Measurements from ENCODE around the gene FBXL22. TPM values are rescaled to one million over a fixed set of nuclear protein-coding genes. Genes with fewer than 3 reads are reported as not detected.
A peak's percentile ranks its signal among the peaks of the same experiment; 100 is the strongest.
"Not testable (repeated sequence)": the region's sequence is repeated elsewhere in the genome, so short reads cannot be mapped to it uniquely, and the experiment has no call there.

Gene FBXL22
- total RNA-seq, 1 experiment from 2014 or later = 0.60 TPM

DNA sequence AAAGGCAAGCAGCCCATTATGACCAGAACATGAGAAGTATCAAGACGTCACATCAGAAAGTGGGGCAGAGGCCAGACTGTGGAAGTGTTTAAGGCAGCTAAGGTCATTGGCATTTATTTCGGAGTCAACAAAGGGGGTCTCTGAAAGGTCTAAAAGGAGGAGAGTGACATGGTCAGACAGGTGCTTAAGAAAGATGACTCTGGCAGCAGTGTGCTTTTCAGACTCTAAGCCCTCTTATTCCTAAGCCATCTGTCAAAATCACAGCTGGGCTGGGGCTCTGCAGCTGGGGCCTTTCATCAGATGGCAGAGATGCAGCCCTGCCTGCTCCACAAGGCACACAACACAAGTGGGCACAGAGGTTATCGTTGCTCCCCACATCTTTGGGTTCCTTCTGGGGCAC is 14.0 kb downstream of the FBXL22 start:
- no peak for DNase-seq (ENCODE audit: low read depth)

GRCh38 chr15:63612300-63612699 is 15.1 kb downstream of the FBXL22 start:
- DNase-seq (ENCODE audit: low read depth) = no peak

- DNase-seq (ENCODE audit: low read depth) = no peak
These were observed 18.7 kb downstream of the FBXL22 start for GRCh38 chr15:63615935-63616334.

GRCh38 chr15:63617147-63617546 is 20.0 kb downstream of the FBXL22 start:
- DNase-seq (ENCODE audit: low read depth) = not testable (repeated sequence)

DNA sequence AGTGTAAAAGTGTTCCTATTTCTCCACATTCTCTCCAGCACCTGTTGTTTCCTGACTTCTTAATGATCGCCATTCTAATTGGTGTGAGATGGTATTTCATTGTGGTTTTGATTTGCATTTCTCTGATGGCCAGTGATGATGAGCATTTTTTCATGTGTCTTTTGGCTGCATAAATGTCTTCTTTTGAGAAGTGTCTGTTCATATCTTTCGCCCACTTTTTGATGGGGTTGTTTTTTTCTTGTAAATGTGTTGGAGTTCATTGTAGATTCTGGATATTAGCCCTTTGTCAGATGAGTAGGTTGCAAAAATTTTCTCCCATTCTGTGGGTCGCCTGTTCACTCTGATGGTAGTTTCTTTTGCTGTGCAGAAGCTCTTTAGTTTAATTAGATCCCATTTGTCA is 20.4 kb downstream of the FBXL22 start:
- not testable (repeated sequence) for DNase-seq (ENCODE audit: low read depth)

DNA sequence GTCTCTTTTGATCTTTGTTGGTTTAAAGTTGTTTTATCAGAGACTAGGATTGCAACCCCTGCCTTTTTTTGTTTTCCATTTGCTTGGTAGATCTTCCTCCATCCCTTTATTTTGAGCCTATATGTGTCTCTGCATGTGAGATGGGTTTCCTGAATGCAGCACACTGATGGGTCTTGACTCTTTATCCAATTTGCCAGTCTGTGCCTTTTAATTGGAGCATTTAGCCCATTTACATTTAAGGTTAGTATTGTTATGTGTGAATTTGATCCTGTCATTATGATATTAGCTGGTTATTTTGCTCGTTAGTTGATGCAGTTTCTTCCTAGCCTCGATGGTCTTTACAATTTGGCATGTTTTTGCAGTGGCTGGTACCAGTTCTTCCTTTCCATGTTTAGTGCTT is 23.6 kb downstream of the FBXL22 start:
- DNase-seq (ENCODE audit: low read depth) = not testable (repeated sequence)

- no peak for DNase-seq (ENCODE audit: low read depth)
These were observed 26.2 kb downstream of the FBXL22 start for GRCh38 chr15:63623232-63623969.

DNA sequence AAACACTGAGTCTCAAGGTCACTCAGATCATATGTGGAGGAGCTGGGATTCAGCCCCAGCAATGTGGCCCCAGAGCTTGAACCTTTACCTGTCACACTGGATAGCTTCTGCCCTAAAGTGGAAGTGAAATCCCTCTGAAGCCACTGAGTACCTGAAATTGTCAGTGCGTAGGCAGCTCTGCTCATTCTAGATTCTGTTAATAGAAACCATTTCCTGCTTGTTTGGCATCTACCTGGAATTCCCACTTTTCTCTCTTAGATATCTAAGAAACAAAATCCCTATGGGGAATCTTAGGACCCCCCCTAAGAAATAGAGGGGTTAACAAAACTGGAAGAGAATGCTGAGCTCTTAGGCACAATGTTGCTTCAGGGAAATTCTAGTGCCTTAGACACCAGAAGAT is 29.8 kb downstream of the FBXL22 start:
- no peak for DNase-seq (ENCODE audit: low read depth)

DNA sequence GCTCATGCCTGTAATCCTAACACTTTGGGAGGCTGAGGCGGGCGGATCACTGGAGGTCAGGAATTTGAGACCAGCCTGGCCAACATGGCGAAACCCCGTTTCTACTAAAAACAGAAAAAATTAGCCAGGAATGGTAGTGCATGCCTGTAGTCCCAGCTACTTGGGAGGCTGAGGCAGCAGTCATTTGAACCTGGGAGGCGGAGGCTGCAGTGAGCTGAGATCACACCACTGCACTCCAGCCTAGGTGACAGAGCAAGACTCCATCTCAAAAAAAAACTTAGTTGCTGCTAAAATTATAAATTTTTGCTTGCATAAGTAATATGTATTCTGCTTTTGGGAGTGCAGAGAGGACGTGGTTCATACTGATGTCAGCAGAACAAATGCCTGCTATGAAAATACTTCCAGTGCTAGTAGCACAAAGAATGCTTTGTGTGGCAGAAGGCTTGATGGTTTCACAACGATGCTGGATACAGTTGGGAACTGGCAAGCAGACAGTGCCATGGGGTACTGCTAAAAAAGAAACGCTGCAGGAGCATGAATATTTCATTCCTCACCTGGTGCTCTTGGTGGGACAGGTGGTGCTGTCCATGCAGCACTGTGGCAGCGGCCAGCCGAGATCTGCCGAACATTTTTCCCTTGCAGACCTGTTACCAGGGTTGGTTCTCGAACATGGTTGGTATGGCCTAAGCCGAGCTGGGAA is 31.1 kb downstream of the FBXL22 start:
- DNase-seq (ENCODE audit: low read depth) = peak; percentile 4

GRCh38 chr15:63630036-63630751 is 33.0 kb downstream of the FBXL22 start:
- no peak for DNase-seq (ENCODE audit: low read depth)

DNA sequence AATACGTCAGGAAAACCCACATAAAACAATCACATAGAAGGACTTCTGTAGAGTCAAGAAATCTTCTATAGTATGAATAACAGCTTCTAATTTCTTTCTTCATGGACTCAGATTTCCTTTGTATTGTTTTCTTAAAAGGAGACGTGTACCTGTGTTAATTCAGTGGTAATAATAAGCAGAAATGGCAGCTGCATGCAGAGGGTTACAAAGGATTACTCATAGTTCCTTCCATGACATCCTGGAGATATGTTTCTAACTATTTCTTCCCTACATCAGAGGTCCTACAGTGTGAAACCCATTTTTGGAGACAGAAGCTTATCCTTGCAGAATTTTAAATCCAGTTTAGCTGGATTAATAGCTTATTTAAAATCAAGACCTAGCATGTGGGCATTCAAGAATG is 36.1 kb downstream of the FBXL22 start:
- no peak for DNase-seq (ENCODE audit: low read depth)

DNA sequence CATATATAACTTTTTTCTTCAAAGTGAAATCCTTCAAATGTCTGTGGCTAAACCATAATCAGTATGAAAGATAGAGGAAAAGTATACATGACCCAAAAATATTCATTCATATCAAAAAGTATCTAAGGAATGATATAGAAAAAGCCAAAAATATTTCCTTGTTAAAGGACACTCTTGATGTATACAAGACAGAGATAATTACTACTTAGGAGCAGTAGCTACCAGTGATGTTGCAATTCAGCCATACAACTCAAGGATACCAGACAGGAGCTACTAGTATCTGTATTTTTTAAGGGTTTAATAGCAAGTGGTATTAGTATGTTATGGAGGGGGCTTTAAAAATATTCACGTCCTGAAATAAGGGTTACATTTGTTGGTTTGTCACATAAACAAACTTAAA is 37.0 kb downstream of the FBXL22 start:
- DNase-seq (ENCODE audit: low read depth) = no peak

DNA sequence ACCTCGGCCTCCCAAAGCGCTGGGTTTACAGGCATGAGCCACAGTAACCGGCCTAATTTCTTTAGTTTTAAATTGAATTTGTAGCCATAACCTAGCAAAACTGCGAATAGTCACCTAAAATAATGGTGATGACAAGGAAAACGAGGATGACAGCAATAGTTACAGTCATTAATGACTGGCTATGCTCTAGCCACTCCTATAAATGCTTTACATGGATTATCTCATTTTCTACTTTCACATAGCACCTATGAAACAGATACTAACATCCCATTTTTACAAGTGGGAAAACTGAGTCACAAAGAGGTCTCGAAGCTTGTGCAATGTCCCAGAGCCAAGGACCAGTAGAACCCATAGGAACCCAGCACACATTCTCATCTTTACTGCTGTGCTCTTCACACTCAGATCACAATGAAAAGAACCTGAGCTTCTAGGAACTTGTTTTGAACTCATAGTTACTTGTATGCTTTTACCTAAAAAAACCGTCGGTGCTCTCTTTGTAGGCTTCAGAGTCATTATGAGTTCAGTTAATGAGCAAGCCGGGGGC is 39.4 kb downstream of the FBXL22 start:
- DNase-seq (ENCODE audit: low read depth) = no peak

DNA sequence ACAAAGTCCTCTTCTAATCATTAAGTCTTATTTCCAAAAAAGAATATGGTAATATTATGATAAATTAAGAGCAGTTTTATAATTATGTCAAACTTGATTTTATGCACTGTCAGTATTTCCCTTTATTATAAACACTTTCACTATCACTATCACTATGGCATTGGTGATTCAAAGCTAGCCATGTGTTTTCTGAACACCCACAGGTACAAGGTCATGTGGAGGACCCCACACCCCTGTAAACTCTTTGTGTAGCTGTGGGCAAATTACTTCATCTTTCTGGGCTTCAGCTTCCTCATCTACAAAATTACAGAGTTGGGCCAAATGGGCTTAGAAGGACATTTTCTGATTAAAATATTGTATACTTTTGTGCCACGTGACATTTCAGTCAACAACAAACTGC is 41.7 kb downstream of the FBXL22 start:
- DNase-seq (ENCODE audit: low read depth) = no peak

- DNase-seq (ENCODE audit: low read depth) = no peak
These were observed 43.0 kb downstream of the FBXL22 start for GRCh38 chr15:63640146-63640545.

Other genes with a start within 250 kb of the FBXL22 start
- 23.3 and 30.2 TPM in 2 replicates for gene CA12, start 215.5 kb upstream of the FBXL22 start, total RNA-seq (2014; rRNA removed; shearing (Covaris generic))
- gene USP3, start 92.8 kb upstream of the FBXL22 start, total RNA-seq (2014; rRNA removed; shearing (Covaris generic)) = 28.2 and 39.3 TPM in 2 replicates
- 39.5 and 45.9 TPM in 2 replicates for gene HERC1, start 236.6 kb downstream of the FBXL22 start, total RNA-seq (2014; rRNA removed; shearing (Covaris generic))